GM23338 (cell line): ENCODE results near the gene EPO. TPM values are rescaled to one million over a fixed set of nuclear protein-coding genes. Genes with fewer than 3 reads are reported as not detected.
"Not testable (repeated sequence)": the region's sequence is repeated elsewhere in the genome, so short reads cannot be mapped to it uniquely, and the experiment has no call there.

Experiments used
- ATAC-seq: fragments of 200-7000 bp; cut with Tn5 transposase; 3 replicates; pipeline ENCODE4 v1.9.1; 2020
- DNase-seq: peaks from one replicate; pipeline ENCODE4 v3.0.0-alpha.2; 2015; ENCODE audit warnings: low spot score
- H2AFZ ChIP-seq: fragments of 200-600 bp; sonication (generic); 2 replicates; pipeline ENCODE4 v1.8.0; 2016; ENCODE audit warnings: antibody characterized with exemption, mild to moderate bottlenecking, moderate library complexity
- H3F3A ChIP-seq: fragments of 200-600 bp; sonication (generic); replicated peaks from 2 replicates; pipeline ENCODE4 v1.8.0; 2017; ENCODE audit warnings: antibody characterized with exemption, mixed run types, low read depth
- H3K27ac ChIP-seq: fragments of 200-600 bp; sonication (generic); 2 replicates; pipeline ENCODE4 v1.6.1; 2016; ENCODE audit warnings: low read depth
- H3K27me3 ChIP-seq: fragments of 200-600 bp; sonication (generic); 2 replicates; pipeline ENCODE4 v1.8.0; 2016; ENCODE audit warnings: mild to moderate bottlenecking, mixed run types, moderate library complexity; ENCODE audit not compliant: insufficient read depth
- H3K36me3 ChIP-seq: fragments of 200-600 bp; sonication (generic); 2 replicates; pipeline ENCODE4 v1.8.0; 2016; ENCODE audit warnings: mild to moderate bottlenecking; ENCODE audit not compliant: insufficient read depth
- H3K4me1 ChIP-seq: fragments of 200-600 bp; sonication (generic); 2 replicates; pipeline ENCODE4 v1.8.0; 2016; ENCODE audit warnings: mild to moderate bottlenecking, moderate library complexity; ENCODE audit not compliant: insufficient read depth
- H3K4me2 ChIP-seq: fragments of 200-600 bp; sonication (generic); 2 replicates; pipeline ENCODE4 v1.7.1; 2017; ENCODE audit warnings: mixed run types
- H3K4me3 ChIP-seq: fragments of 200-600 bp; sonication (generic); 2 replicates; pipeline ENCODE4 v1.6.1; 2016; ENCODE audit warnings: mixed run types
- H3K79me2 ChIP-seq: fragments of 200-600 bp; sonication (generic); replicated peaks from 2 replicates; pipeline ENCODE4 v1.8.0; 2017; ENCODE audit warnings: mild to moderate bottlenecking; ENCODE audit not compliant: insufficient read depth
- H3K9me2 ChIP-seq: fragments of 200-600 bp; sonication (generic); 2 replicates; pipeline ENCODE4 v1.8.0; 2017; ENCODE audit not compliant: insufficient read depth
- H4K20me1 ChIP-seq: fragments of 200-600 bp; sonication (generic); replicated peaks from 2 replicates; pipeline ENCODE4 v1.8.0; 2017; ENCODE audit warnings: mild to moderate bottlenecking; ENCODE audit not compliant: insufficient read depth
- H3K27ac Mint-ChIP-seq: 2 replicates; pipeline ENCODE4 v1.8.0; 2020; ENCODE audit warnings: inconsistent platforms, mild to moderate bottlenecking, moderate library complexity, mixed read lengths
- H3K27me3 Mint-ChIP-seq: 3 replicates; pipeline ENCODE4 v1.8.0; 2022; ENCODE audit warnings: low read depth, mild to moderate bottlenecking, moderate library complexity, mixed read lengths, inconsistent platforms; ENCODE audit not compliant: insufficient read depth, poor library complexity
- H3K36me3 Mint-ChIP-seq: 3 replicates; pipeline ENCODE4 v1.8.0; 2021; ENCODE audit warnings: low read depth, mild to moderate bottlenecking, inconsistent platforms, moderate library complexity, mixed read lengths
- H3K4me1 Mint-ChIP-seq: 3 replicates; pipeline ENCODE4 v1.8.0; 2020; ENCODE audit warnings: mild to moderate bottlenecking, inconsistent platforms, mixed read lengths
- H3K4me3 Mint-ChIP-seq: 3 replicates; pipeline ENCODE4 v1.8.0; 2021; ENCODE audit warnings: moderate library complexity, mild to moderate bottlenecking, inconsistent platforms, mixed read lengths
- H3K9me3 Mint-ChIP-seq: 3 replicates; pipeline ENCODE4 v1.8.0; 2020; ENCODE audit warnings: moderate library complexity, mild to moderate bottlenecking, inconsistent platforms, mixed read lengths
- JUNB ChIP-seq: IDR thresholded peaks from one replicate; pipeline ENCODE4 v1.6.1; 2016; ENCODE audit warnings: antibody characterized with exemption; ENCODE audit not compliant: unreplicated experiment
- polyA plus RNA-seq: library from polyadenylated mRNA; unstranded; fragments of >200 nt; fragmentation: Nextera tagmentation; extraction: Ambion mirVana; gene quantifications from 2 replicates; pipeline ENCODE4 v1.2.1, GENCODE V29; 2016
- total RNA-seq: library from RNA; depleted of rRNA; stranded (reverse); fragments of >200 nt; shearing (Covaris generic); gene quantifications from 2 replicates; pipeline ENCODE4 v1.2.3, GENCODE V29; 2014
- TF ChIP-seq, protein P1 (sequence below): IDR thresholded peaks from one replicate; pipeline ENCODE4 v1.6.1; 2018; ENCODE audit warnings: antibody characterized with exemption; ENCODE audit not compliant: unreplicated experiment
- TF ChIP-seq, protein P2 (sequence below): IDR thresholded peaks from 2 replicates; pipeline ENCODE4 v1.6.1; 2016; ENCODE audit warnings: antibody characterized with exemption
- TF ChIP-seq, protein P3 (sequence below): fragments of 250-450 bp; sonication (Bioruptor Pico); IDR thresholded peaks from 2 replicates; pipeline ENCODE4 v1.5.0; 2020; ENCODE audit warnings: mild to moderate bottlenecking, moderate library complexity

Gene EPO
- total and polyA plus RNA-seq, 2 experiments from 2014 or later, result 1.0 TPM; not detected in 1

DNA sequence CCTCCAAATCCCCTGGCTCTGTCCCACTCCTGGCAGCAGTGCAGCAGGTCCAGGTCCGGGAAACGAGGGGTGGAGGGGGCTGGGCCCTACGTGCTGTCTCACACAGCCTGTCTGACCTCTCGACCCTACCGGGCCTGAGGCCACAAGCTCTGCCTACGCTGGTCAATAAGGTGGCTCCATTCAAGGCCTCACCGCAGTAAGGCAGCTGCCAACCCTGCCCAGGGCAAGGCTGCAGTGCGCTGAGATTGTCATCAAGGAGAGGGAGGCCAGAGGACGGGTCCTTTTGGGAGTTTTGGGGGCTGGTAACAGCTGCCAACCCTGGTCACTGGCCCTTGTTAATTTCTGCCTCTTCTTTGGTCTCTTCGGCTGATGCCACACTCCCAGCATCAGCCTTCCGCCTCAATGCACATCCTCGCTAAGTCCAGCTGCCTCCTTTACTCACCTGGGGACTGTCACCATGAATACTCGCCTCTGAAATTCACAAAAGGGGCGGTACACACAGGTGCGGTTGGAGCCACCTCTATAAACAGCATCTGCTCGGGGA lies 3.5 kb downstream of the EPO start (continued):
- TF ChIP-seq, protein P1, sequence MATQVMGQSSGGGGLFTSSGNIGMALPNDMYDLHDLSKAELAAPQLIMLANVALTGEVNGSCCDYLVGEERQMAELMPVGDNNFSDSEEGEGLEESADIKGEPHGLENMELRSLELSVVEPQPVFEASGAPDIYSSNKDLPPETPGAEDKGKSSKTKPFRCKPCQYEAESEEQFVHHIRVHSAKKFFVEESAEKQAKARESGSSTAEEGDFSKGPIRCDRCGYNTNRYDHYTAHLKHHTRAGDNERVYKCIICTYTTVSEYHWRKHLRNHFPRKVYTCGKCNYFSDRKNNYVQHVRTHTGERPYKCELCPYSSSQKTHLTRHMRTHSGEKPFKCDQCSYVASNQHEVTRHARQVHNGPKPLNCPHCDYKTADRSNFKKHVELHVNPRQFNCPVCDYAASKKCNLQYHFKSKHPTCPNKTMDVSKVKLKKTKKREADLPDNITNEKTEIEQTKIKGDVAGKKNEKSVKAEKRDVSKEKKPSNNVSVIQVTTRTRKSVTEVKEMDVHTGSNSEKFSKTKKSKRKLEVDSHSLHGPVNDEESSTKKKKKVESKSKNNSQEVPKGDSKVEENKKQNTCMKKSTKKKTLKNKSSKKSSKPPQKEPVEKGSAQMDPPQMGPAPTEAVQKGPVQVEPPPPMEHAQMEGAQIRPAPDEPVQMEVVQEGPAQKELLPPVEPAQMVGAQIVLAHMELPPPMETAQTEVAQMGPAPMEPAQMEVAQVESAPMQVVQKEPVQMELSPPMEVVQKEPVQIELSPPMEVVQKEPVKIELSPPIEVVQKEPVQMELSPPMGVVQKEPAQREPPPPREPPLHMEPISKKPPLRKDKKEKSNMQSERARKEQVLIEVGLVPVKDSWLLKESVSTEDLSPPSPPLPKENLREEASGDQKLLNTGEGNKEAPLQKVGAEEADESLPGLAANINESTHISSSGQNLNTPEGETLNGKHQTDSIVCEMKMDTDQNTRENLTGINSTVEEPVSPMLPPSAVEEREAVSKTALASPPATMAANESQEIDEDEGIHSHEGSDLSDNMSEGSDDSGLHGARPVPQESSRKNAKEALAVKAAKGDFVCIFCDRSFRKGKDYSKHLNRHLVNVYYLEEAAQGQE, result no peak
- TF ChIP-seq, protein P2, sequence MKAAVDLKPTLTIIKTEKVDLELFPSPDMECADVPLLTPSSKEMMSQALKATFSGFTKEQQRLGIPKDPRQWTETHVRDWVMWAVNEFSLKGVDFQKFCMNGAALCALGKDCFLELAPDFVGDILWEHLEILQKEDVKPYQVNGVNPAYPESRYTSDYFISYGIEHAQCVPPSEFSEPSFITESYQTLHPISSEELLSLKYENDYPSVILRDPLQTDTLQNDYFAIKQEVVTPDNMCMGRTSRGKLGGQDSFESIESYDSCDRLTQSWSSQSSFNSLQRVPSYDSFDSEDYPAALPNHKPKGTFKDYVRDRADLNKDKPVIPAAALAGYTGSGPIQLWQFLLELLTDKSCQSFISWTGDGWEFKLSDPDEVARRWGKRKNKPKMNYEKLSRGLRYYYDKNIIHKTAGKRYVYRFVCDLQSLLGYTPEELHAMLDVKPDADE, result no peak
- TF ChIP-seq JUNB, result no peak

DNA sequence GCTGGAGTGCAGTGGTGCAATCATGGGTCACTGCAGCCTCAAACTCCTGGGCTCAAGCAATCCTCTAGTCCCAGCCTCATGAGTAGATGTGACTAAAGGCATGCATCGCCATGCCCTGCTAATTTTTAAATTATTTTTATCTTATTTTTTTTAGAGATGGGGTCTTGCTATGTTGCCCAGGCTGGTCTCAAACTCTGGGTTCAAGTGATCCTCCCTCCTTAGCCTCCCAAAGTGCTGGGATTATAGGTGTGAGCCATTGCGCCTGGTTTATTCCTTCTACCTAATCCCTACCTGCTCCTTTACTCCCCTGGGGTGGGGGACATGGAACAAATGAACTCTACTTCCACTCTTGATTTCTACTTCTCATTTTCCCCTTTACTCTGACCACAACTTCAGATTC lies 4.1 kb downstream of the EPO start:
- not testable (repeated sequence) for H3K36me3 ChIP-seq, H3K4me3 Mint-ChIP-seq, H2AFZ ChIP-seq, H3K4me3 ChIP-seq, H3K9me2 ChIP-seq, H4K20me1 ChIP-seq, H3K4me1 Mint-ChIP-seq, H3K79me2 ChIP-seq, H3K9me3 Mint-ChIP-seq, H3K4me2 ChIP-seq, DNase-seq, ATAC-seq, H3K27ac ChIP-seq, H3K4me1 ChIP-seq, H3K27ac Mint-ChIP-seq, H3K36me3 Mint-ChIP-seq, H3F3A ChIP-seq
- H3K27me3 ChIP-seq, result peaks cover 34% of the 10 kb centered on the region
- H3K27me3 Mint-ChIP-seq, result peaks cover 37% of the 10 kb centered on the region

DNA sequence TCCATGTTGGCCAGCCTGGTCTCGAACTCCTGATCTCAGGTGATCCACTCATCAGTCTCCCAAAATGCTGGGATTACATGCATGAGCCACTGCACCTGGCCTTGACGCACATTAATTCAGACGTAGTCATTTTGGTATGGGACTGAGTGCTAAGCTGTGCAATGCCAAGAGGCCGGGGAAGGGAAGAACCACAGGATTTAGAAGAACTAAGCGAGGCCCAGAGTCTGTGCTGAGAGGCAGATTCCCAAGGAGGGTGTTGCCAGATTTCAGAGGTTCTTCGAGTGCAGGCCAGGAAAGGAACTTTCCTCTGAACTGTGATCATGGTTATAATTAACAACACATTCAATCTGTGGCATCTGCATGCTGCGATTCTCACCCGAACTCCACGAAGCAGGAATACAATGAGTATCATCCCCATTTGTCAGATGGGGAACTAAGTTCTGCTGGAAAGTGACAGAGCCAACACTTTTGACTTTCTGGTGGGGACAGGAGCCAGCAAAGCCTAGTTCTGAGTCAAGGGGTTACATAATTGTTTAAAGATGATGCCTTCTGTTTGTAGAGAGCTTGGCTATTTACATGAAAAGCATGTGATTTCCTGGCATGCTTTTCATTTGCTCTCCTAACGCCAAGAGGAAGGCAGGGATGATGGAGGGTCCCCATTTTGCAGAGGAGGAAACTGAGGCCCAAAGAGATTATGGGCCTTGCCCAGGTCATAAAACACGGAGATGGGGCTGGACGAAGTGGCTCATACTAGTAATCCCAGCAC lies 6.9 kb downstream of the EPO start:
- no peak for ATAC-seq
- no peaks in the 10 kb centered on the region for H3K9me2 ChIP-seq
- TF ChIP-seq, protein P3, sequence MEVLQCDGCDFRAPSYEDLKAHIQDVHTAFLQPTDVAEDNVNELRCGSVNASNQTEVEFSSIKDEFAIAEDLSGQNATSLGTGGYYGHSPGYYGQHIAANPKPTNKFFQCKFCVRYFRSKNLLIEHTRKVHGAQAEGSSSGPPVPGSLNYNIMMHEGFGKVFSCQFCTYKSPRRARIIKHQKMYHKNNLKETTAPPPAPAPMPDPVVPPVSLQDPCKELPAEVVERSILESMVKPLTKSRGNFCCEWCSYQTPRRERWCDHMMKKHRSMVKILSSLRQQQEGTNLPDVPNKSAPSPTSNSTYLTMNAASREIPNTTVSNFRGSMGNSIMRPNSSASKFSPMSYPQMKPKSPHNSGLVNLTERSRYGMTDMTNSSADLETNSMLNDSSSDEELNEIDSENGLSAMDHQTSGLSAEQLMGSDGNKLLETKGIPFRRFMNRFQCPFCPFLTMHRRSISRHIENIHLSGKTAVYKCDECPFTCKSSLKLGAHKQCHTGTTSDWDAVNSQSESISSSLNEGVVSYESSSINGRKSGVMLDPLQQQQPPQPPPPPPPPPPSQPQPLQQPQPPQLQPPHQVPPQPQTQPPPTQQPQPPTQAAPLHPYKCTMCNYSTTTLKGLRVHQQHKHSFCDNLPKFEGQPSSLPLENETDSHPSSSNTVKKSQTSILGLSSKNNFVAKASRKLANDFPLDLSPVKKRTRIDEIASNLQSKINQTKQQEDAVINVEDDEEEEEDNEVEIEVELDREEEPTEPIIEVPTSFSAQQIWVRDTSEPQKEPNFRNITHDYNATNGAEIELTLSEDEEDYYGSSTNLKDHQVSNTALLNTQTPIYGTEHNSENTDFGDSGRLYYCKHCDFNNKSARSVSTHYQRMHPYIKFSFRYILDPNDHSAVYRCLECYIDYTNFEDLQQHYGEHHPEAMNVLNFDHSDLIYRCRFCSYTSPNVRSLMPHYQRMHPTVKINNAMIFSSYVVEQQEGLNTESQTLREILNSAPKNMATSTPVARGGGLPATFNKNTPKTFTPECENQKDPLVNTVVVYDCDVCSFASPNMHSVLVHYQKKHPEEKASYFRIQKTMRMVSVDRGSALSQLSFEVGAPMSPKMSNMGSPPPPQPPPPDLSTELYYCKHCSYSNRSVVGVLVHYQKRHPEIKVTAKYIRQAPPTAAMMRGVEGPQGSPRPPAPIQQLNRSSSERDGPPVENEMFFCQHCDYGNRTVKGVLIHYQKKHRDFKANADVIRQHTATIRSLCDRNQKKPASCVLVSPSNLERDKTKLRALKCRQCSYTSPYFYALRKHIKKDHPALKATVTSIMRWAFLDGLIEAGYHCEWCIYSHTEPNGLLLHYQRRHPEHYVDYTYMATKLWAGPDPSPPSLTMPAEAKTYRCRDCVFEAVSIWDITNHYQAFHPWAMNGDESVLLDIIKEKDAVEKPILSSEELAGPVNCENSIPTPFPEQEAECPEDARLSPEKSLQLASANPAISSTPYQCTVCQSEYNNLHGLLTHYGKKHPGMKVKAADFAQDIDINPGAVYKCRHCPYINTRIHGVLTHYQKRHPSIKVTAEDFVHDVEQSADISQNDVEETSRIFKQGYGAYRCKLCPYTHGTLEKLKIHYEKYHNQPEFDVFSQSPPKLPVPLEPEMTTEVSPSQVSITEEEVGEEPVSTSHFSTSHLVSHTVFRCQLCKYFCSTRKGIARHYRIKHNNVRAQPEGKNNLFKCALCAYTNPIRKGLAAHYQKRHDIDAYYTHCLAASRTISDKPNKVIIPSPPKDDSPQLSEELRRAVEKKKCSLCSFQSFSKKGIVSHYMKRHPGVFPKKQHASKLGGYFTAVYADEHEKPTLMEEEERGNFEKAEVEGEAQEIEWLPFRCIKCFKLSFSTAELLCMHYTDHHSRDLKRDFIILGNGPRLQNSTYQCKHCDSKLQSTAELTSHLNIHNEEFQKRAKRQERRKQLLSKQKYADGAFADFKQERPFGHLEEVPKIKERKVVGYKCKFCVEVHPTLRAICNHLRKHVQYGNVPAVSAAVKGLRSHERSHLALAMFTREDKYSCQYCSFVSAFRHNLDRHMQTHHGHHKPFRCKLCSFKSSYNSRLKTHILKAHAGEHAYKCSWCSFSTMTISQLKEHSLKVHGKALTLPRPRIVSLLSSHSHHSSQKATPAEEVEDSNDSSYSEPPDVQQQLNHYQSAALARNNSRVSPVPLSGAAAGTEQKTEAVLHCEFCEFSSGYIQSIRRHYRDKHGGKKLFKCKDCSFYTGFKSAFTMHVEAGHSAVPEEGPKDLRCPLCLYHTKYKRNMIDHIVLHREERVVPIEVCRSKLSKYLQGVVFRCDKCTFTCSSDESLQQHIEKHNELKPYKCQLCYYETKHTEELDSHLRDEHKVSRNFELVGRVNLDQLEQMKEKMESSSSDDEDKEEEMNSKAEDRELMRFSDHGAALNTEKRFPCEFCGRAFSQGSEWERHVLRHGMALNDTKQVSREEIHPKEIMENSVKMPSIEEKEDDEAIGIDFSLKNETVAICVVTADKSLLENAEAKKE (CRISPR knock-in tag), result no peak

More for the DNA sequence above, 6.9 kb downstream of the EPO start:
- H3K4me3 Mint-ChIP-seq, result no peak overlapping the region
- Histone ChIP-seq H3K36me3 (no peaks in the 10 kb centered on the region), H2AFZ (no peak overlapping the region; the same call in 1 of the 2 replicates), H3K27ac (no peak overlapping the region), H3F3A (no peaks in the 10 kb centered on the region), H3K4me1 (no peaks in the 10 kb centered on the region), H3K27me3 (peaks cover 6% of the 10 kb centered on the region; the same call in 1 of the 2 replicates), H3K79me2 (no peaks in the 10 kb centered on the region), H3K4me3 (no peak overlapping the region), H4K20me1 (no peaks in the 10 kb centered on the region), H3K4me2 (no peak overlapping the region)
- H3K36me3 Mint-ChIP-seq, result no peaks in the 10 kb centered on the region
- no peak overlapping the region for H3K27ac Mint-ChIP-seq
- H3K27me3 Mint-ChIP-seq, result peaks cover 12% of the 10 kb centered on the region
- no peak for DNase-seq
- H3K9me3 Mint-ChIP-seq, result no peaks in the 10 kb centered on the region; the same call in 2 of the 3 replicates
- H3K4me1 Mint-ChIP-seq, result peaks cover 2% of the 10 kb centered on the region; the same call in 2 of the 3 replicates
